HG03175 (cell line): ENCODE data around the gene FUBP3.

Source experiments
- ATAC-seq: cut with Tn5 transposase; IDR thresholded peaks from one replicate; pipeline ENCODE4 v1.9.1; 2021; ENCODE audit warnings: mild to moderate bottlenecking, moderate library complexity; ENCODE audit not compliant: unreplicated experiment

Gene FUBP3

GRCh38 chr9:130633336-130634190 is 54.2 kb downstream of the FUBP3 start:
- no peak for ATAC-seq

- ATAC-seq: no peak
Measured at GRCh38 chr9:130634191-130634768, 54.9 kb downstream of the FUBP3 start.

DNA sequence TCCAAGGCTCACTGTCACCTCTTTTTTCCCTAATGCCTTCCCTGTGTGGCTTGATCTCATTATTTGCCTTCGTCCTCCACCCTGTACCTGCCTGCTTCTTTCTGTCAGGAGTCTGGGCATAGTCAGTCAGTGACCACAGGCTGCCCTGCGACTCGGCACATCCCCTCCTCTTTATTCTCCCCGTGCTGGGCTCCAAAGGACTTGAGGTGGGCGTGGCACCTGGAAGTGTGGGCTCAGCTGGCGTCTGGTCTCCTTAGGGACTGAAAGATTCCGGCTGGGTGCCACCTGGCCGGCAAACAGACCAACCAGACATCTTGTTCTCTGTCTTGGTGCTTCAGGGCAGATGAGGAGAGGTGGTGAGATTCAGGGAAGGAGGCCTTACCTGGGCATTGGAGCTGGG is 55.4 kb downstream of the FUBP3 start:
- ATAC-seq: no peak

DNA sequence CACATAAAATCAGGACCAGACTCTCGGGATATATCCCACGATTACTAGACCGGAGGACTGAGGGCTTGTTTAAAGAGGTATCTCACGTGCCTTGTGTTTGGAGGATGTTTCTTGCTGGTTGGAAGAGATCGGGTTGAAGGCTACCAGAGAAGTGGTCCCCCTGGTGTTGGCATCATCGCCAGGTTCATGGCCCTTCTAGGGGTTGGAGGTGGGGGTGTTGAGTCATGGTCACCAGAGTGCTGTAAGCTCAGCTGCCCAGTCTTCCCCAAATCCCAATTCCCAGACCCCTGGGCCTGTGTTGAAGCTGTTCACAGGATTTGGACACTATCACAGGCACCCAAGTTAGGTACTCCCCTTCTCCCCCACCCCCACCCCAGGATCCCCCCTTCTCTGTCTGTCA is 55.9 kb downstream of the FUBP3 start:
- no peak for ATAC-seq

DNA sequence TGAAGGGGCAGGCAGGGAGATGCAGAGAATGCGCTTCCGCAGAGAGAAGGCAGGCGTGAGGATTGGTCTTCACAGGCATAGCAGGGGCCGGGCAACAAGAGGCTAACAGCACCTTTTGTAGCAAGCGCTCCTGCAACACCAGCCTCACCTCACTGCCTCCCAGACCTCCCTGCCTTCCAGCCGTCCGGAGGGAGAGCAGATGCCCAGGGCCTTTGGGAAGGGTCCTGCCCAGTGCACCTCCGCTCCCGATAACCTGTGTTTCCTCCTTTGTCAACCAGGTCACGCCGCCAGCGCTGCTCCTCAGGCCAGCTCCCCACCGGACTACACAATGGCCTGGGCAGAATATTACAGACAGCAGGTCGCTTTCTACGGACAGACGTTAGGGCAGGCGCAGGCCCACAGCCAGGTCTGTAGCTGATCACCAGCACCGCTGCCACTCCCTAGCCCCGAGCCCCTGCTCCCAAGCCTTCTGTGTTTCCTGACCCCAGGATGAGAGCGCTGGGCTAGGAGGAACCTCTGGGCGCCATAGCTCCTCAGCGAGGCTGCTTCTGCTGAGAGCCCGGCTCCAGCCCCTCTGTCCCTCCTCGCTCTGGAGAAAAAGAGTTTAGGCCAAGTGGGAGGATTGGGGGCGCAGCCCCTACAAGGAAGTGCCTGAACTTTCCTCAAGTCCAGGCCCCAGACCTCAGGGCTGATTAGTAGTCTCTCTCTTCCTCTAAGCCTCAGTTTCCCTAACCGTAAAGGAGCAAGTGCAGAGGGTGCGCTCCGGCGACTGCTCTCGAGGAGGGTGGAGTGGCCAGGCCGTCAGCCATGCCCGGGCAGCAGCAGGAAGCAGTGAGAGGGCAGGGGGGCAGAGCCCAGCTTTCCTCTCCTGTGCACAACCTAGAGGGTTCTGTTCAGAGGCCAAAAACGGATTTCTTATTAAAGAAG is 56.6 kb downstream of the FUBP3 start:
- ATAC-seq: no peak

DNA sequence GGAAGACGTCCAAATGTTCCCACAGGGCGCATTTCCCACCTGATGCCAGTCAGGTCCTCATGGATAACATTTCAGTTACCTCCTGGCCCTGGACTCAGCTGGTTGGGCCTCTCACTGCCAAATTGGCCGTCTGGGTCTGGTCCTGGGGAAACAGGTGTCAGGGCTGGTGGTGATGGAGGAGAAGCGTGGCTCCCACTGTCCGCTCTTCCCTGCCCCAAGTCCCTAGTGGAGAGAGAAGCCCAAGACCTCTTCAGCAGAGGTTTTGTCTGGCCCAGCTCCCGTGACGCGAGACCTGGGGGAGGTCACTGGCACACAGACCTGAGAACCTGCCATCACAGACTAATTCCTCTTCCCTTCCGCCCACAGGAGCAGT is 57.3 kb downstream of the FUBP3 start:
- ATAC-seq: no peak

GRCh38 chr9:130638284-130639123 is 59.1 kb downstream of the FUBP3 start:
- no peak for ATAC-seq

- no peak for ATAC-seq
Measured at GRCh38 chr9:130639124-130639765, 59.9 kb downstream of the FUBP3 start.

DNA sequence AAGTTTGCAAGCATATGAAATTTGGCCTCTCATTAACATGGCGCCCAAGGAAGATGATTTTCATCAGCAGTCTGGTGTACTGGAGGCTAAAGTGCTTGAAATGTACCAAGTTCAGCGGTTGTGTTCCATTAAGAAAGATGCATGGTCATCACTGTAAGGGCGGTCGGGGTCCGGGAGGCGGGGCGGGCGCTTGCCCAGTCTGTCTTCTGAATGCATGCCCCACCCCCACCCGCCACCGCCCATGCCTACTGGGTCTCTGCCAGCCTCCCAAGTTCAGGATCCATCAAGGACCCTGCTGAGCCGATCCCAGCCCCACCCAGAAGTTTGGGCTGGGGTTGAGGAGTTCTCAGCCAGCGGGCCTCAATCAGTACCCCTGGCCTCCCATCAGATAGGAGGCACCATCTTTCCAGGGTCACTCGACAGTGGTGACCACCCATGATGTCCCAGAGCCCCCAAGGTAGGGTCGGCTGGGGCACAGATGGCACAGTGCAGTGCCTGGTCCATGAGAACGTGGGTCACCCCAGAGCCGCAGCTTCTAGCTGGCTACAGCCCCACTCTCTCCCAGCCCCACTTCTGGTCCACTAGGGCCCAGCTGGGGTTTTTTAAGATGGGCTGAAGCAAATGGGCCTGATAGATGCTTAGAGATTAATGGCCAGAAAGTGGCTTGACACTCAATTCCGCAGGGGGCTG is 60.6 kb downstream of the FUBP3 start:
- ATAC-seq: no peak

- ATAC-seq: no peak
Measured at GRCh38 chr9:130640681-130641080, 61.3 kb downstream of the FUBP3 start.

GRCh38 chr9:130642926-130643325 is 63.5 kb downstream of the FUBP3 start:
- no peak for ATAC-seq

DNA sequence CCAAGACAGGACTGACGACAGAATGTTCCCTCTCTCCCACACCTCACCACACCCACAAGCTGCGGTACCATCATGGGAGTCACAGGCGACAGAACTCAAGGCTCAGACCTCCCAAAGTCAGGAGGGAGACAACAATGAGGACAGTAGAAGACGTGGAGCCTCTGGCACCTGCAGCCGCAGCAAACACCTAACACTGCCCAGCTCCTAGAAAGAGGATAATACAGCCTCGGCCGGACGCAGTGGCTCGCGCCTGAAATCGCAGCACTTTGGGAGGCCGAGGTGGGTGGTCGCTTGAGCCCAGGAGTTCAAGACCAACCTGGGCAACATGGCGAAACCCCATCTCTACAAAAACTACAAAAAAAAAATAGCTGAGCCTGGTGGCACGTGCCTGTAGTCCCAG is 71.8 kb downstream of the FUBP3 start:
- ATAC-seq: no peak

DNA sequence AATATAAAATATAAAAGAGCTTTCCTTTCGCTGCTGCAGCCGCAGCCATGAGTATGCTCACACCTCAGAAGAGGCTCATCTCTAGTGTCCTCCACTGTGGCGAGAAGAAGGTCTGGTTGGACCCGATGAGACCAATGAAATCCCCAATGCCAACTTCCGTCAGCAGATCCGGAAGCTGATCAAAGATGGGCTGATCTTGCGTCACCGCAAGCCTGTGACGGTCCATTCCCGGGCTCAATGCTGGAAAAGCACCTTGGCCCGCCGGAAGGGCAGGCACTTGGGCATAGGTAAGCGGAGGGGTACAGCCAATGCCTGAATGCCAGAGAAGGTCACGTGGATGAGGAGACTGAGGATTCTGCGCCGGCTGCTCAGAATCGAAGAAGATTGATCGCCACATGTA is 72.4 kb downstream of the FUBP3 start:
- ATAC-seq: no peak

DNA sequence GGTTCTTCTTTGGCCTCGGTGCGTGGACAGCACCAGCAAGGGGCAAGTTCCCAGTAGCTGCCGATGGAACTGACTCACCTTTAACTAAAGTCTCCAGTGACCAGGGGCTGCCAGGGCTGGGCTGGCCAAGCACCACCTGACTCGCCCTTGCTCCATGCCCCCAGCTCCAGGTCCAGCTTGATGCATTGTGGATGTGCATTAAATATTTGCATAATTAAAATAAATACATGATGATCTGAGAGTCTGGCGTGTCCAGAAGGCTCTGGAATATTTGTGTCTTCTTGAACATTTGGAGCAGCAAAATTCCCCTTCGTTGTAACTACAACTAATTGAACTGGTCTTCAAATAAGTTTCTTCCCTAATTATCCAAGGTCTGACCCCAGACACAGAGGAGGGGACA is 75.5 kb downstream of the FUBP3 start:
- ATAC-seq: no peak

GRCh38 chr9:130658893-130659698 is 79.7 kb downstream of the FUBP3 start:
- no peak for ATAC-seq

GRCh38 chr9:130659699-130660248 is 80.4 kb downstream of the FUBP3 start:
- ATAC-seq: no peak

DNA sequence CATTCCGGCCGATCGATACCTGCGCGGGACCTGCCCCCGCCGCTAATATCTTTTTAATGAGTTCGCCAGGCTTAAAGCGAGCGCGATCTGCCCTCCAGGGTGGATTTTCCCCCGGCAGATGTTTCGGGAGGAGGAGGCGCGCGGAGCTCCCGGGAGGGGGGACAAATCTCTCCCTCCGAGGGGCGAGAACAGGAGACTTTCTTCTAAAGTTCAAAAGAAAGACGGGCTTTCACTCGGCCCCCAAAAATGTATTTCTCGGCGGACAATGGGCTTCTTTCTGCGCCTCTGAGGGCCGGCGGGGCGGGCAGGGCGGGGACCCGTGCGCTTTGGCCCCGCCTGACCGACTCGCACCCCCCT is 80.9 kb downstream of the FUBP3 start:
- ATAC-seq: no peak

- no peak for ATAC-seq
Measured at GRCh38 chr9:130660683-130661450, 81.5 kb downstream of the FUBP3 start.
